GM21367 (cell line): ENCODE measurements around the gene SPTSSA.
"Not testable (repeated sequence)": the region's sequence is repeated elsewhere in the genome, so short reads cannot be mapped to it uniquely, and the experiment has no call there.

Source experiments
- ATAC-seq: cut with Tn5 transposase; IDR thresholded peaks from one replicate; pipeline ENCODE4 v1.9.1; 2021; ENCODE audit not compliant: unreplicated experiment

Gene SPTSSA

DNA sequence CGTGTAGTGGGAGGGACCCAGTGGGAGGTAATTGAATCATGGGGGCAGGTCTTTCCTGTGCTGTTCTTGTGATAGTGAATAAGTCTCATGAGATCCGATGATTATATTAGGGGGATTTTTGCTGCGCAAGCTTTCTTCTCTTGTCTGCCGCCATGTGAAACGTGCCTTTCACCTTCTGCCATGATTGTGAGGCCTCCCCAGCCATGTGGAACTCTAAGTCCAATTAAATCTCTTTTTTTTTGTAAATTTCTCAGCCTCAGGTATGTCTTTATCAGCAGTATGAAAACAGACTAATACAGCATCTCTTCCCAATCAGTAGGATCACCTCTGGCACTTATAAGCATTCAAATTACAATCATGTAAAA is 34.0 kb downstream of the SPTSSA start:
- not testable (repeated sequence) for ATAC-seq

DNA sequence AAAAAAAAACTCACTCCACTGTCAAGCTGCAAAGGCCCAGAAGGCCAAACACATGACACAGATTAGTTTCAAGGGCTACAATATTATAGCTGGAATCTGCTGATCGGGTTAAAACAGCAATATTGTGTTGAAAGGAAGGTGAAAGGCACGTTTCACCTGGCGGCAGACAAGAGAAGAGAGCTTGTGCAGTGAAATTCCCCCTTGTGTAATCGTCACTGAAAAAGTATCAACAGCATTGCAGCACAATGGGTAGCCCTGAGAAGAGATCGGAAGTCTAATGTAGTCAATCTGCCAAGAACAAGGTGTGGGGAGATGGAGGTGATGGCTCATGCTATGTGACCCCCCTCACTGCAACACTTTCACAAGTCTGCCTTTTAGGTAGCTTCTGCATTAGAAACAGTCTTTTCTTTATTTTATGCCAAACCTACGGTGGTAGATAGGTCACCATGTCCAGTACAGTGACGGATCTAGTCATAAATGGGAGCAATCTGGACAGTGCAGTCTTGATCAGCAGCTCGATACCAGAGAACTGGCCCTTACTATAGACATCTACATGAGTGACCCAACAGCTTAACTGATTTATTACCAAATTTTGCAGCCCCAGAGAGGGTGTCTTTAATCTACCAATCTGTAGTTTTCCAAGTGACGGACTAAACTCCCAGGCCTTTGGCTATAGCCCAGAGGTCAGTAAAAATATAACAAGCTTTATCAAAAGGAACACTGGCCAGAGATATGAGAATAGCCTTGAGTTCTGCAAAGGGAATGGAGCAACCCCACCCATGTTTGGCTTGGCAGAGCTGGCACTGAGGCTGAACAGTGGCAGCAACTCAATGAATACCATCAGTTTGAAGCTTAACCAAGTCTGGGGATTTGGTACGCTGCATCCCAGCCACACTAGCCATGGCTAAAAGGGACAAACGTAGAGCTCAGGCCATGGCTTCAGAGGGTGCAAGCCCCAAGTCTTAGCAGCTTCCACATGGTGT is 35.4 kb downstream of the SPTSSA start:
- no peak for ATAC-seq

DNA sequence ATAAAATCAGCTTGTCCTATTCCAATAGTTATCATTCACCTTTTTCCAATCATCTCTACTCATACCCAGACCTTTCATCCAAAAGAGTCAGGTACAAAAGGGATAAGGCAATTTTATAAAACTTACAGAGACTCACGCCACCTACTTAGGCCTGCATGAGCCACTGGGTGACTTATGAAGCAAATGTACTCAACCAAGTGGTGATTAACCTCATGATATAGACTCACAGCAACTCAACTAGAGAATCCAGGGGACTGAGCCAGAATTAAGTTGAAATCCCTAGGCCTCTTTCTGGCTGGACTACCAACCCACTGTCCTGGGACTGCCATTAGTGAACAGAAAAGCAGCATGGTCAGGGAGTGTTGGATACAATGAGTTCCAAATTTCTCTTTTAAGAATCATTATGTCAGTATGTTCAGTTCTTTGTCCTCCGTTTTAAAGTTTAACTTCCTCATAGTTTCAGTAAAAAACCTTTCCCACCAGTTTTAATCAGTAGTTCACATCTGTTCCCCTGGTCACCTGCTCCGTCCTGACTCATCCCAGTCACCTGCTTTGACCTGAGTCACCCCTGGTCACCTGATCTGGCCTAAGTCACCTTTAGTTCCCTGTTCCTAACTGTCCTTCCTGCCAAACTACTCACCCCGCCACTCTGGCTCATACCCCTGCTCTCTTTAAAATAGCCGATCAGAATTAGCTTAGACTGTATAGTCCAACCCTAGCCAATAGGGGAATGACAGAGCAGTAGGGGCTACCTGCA is 36.8 kb downstream of the SPTSSA start:
- no peak for ATAC-seq

DNA sequence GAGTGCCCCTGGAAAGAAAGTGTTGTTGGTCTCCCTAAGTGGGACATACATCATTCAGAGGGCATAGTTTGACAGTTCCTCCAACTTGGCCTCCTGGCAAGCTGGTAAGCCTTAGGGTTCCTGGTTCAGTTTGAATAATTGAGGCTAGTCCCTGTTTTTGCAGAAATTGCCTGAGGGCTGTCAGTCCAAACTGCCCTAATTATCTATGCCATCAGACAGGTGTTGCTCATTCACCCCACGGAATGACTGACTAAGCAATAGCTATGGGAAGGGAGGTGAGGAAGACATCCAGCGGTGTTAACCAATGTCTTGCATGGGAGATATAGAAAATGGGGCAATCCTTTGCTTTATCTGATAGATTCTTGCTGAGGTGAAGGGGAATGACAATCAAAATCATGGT is 37.6 kb downstream of the SPTSSA start:
- no peak for ATAC-seq

- ATAC-seq: no peak
These were observed 38.6 kb downstream of the SPTSSA start for GRCh38 chr14:34423445-34423844.

- no peak for ATAC-seq
These were observed 41.4 kb downstream of the SPTSSA start for GRCh38 chr14:34420547-34421150.

DNA sequence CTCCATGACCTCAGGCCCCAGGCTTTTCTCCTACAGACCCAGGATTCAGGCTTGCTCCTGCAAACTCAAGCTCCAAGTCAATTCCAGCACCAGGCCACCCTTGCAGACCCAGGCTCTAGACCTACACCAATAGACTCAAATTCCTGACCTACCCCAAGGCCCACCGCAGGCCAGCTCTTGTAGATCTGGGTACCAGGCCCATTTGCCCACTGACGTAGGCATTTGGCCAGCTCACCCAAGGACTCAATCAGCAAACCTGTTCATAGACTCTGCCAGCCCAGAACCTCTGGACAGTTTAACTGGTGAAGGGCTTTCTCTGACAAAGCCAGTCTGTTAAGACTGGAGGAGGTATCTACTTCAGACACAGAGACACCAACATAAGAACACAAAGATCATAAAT is 52.3 kb downstream of the SPTSSA start:
- no peak for ATAC-seq

DNA sequence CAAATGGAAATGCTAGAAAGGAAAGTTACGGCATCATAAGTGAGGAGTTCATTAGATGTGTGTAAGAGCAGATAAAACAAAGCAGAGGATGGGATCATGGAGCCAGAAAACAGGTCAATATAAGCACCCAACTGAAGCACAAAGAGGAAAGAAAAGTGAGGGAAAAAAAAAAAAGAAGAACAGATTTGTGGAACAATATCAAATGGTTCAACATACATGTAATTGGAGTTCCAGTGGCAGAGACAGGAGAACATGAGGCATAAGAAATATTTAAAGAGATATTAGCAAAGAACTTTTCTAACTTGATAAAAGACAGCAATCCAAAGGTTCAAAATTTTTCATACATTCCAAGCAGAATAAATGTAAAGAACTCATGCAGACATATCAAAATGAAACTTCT is 54.1 kb downstream of the SPTSSA start:
- ATAC-seq: no peak

GRCh38 chr14:34404416-34404815 is 57.6 kb downstream of the SPTSSA start:
- ATAC-seq: no peak

GRCh38 chr14:34403646-34404045 is 58.4 kb downstream of the SPTSSA start:
- no peak for ATAC-seq

GRCh38 chr14:34398024-34398423 is 64.0 kb downstream of the SPTSSA start:
- ATAC-seq: no peak

DNA sequence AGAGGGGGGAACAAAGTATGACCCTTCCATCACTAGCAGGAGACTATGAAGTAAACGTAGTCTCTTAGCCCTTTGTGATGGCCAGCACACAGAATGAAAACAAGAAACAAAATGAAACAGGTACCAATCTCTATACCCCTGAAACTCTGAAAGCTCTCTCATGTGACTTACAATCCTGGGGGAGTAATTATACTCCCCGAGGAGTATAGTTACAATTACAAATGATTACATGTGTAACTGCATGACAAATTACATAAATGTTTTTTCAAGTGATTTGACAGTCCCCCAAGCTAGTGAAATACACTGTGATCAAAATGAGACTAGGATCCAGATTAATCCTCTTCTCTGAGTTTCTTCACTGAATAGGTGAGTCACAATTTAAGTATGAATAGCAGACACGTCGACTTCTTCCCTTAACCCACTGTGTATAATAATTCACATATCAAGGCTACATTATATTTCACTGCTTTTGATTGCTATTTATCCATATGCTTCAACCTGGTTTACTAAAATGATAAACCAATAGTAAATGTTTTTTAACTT is 74.0 kb downstream of the SPTSSA start:
- no peak for ATAC-seq

- ATAC-seq: no peak
These were observed 75.1 kb downstream of the SPTSSA start for GRCh38 chr14:34386865-34387485.

DNA sequence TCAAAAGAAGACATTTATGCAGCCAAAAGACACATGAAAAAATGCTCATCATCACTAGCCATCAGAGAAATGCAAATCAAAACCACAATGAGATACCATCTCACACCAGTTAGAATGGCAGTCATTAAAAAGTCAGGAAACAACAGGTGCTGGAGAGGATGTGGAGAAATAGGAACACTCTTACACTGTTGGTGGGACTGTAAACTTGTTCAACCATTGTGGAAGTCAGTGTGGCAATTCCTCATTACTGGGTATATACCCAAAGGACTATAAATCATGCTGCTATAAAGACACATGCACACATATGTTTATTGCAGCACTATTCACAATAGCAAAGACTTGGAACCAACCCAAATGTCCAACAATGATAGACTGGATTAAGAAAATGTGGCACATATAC is 76.2 kb downstream of the SPTSSA start:
- ATAC-seq: not testable (repeated sequence)

DNA sequence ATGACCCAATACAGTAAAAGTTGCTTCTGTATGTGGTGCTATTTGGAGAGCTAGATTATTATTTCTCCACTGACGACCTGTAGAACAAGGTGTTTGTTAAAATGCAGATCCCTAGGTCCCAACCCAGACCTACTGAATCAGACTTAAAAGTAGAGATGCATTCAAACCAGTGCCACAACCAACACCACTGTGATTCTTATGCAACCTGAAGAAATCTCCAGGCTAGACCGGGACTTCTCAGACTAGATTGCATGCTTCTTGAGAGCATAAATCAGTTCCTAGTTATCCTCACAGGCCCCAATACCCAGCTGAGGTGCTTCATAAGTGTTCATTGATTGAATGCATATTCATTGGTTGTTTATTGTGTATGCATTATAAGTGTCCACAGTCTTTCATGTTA is 78.2 kb downstream of the SPTSSA start:
- ATAC-seq: no peak
